Testis (tissue), 2 donors: ENCODE results near the gene RHOU.

Experiments used
- POLR2A ChIP-seq: fragments of 450-650 bp; IDR thresholded peaks from one replicate; pipeline ENCODE4 v1.6.1; 2017; ENCODE audit warnings: antibody characterized with exemption, mild to moderate bottlenecking, moderate library complexity
- TF ChIP-seq, protein P1 (sequence below), 3 experiments: fragments of 450-650 bp in 2 of 3; fragments of 200-600 bp in 1 of 3; sonication (generic) in 1 of 3; IDR thresholded peaks; one replicate each; pipeline ENCODE4 v1.5.1; 2016 to 2019; ENCODE audit warnings: antibody characterized with exemption in 3 of 3, mild to moderate bottlenecking in 2 of 3, moderate library complexity in 1 of 3

DNA sequence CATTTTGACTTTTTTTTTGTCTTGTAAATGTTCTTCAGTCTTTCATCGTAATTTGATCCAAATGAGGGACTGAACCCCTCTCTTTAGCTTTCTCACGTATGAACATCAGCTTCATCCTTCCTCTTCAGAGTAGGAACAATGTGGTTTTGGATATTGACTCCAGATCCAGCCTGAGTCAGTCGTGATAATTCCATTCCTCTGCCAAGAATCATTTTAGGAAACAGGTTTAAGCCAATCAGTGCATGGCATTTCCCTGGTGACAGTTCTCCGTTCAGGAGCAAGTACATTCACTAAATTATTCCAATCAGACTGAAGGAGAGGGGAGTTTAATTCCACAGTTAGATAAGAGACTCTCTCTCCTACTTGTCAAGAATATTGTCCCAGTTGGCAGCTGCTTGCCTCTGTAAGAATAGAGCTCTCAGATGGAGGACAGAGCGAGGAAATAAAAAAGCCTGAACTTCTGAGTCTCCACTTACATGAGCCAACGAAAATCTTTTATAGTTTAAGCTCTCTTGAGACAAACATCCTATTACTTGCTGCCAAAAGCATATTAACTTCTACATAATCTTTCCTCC is 18.6 kb downstream of the RHOU start:
- no peak for TF ChIP-seq POLR2A
- TF ChIP-seq, protein P1, sequence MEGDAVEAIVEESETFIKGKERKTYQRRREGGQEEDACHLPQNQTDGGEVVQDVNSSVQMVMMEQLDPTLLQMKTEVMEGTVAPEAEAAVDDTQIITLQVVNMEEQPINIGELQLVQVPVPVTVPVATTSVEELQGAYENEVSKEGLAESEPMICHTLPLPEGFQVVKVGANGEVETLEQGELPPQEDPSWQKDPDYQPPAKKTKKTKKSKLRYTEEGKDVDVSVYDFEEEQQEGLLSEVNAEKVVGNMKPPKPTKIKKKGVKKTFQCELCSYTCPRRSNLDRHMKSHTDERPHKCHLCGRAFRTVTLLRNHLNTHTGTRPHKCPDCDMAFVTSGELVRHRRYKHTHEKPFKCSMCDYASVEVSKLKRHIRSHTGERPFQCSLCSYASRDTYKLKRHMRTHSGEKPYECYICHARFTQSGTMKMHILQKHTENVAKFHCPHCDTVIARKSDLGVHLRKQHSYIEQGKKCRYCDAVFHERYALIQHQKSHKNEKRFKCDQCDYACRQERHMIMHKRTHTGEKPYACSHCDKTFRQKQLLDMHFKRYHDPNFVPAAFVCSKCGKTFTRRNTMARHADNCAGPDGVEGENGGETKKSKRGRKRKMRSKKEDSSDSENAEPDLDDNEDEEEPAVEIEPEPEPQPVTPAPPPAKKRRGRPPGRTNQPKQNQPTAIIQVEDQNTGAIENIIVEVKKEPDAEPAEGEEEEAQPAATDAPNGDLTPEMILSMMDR (IDR thresholded peaks at IDR 0.05), result no peak
